ENCODE data around the gene ATP6V0A4. TPM values are rescaled to one million over a fixed set of nuclear protein-coding genes. Genes with fewer than 3 reads are reported as not detected.

Gene ATP6V0A4
- total RNA-seq, 4 donors from 2014 or later = not detected

GRCh38 chr7:138784692-138785091, 13.3 kb downstream of the ATP6V0A4 start:
- 59 to 80% methylated on average over 1 to 4 of the region's 4 CpGs for WGBS, 2 donors (ENCODE audit: low coverage in 1 of 2)
- DNase-seq = no peak
- H3K9me3 ChIP-seq = peaks cover 0 to 3% of the 10 kb centered on the region in 2 donors
- H3K36me3 ChIP-seq = no peaks in the 10 kb centered on the region
- H3K4me3 ChIP-seq = no peak overlapping the region
- no peaks in the 10 kb centered on the region for H3K4me1 ChIP-seq
- no peaks in the 10 kb centered on the region for H3K27me3 ChIP-seq
- in situ Hi-C loops (cut with MboI; ENCODE audit: low pct_ligation_motif_present in 1 of 4, low pct_unique_long_range_greater_than_20kb in 1 of 4, low sequenced_read_pairs in 3 of 4) = no loop called here
- H3K27ac ChIP-seq = no peak overlapping the region
- TF ChIP-seq POLR2A (IDR thresholded peaks at IDR 0.05) (no peak), POLR2AphosphoS5 (IDR thresholded peaks at IDR 0.05) (no peak), EP300 (IDR thresholded peaks at IDR 0.05; ENCODE audit: low read depth) (no peak), CTCF (IDR thresholded peaks at IDR 0.05) (no peak)
- intact Hi-C loops (cut with DNase I; ENCODE audit: low total_unique reads) = no loop called here

- no peak for TF ChIP-seq POLR2AphosphoS5 (IDR thresholded peaks at IDR 0.05)
- no peak for TF ChIP-seq CTCF (IDR thresholded peaks at IDR 0.05)
- no peak for TF ChIP-seq POLR2A (IDR thresholded peaks at IDR 0.05)
- TF ChIP-seq EP300 (IDR thresholded peaks at IDR 0.05; ENCODE audit: low read depth) = no peak
- no peaks in the 10 kb centered on the region for H3K4me1 ChIP-seq
- no peaks in the 10 kb centered on the region for H3K9me3 ChIP-seq
- H3K27ac ChIP-seq = no peak overlapping the region
- DNase-seq = no peak
- H3K36me3 ChIP-seq = no peaks in the 10 kb centered on the region
- no peak overlapping the region for H3K4me3 ChIP-seq
- intact Hi-C loops (cut with DNase I; ENCODE audit: low total_unique reads) (no loop called here), in situ Hi-C loops (cut with MboI; ENCODE audit: low pct_ligation_motif_present in 1 of 4, low pct_unique_long_range_greater_than_20kb in 1 of 4, low sequenced_read_pairs in 3 of 4) (no loop called here)
- WGBS, 2 donors (ENCODE audit: low coverage in 1 of 2) = 85 to 89% methylated on average over 2 of the region's 2 CpGs
- no peaks in the 10 kb centered on the region for H3K27me3 ChIP-seq
Measured at GRCh38 chr7:138781004-138781403, 17.0 kb downstream of the ATP6V0A4 start.

DNA sequence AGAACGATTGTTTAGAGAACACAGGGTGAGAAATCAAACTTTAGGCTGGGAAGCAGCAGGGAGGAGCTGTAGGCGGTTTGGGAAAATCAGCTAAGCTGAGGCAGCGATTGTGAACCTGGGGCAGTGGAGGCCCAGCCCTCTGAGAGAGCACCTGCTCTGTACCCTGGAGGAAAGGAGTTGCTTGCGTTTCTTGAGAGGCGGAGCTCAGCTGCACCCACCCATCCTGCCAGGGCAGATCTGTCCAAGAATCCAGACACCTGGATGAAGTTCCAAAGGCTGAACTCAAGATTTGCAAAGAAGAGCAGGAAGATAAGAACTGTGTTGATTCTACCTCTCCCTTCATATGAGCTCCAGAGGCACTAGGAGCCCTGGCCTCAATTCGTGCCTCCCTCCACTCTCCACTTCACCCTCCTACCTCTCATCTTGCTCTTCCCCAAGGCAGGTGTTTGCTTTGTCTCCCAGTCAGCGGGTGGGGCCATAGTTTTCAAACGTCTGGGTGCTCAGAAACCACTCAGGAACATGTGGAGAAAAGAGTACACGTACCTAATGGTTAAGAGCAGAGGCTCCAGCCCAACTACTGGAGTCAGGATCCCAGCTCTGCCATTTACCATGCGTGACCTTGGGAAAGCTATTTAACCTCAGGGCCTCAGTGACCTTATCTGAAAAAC, 21.7 kb downstream of the ATP6V0A4 start:
- Histone ChIP-seq H3K27me3 (no peaks in the 10 kb centered on the region), H3K4me1 (no peaks in the 10 kb centered on the region), H3K36me3 (no peaks in the 10 kb centered on the region), H3K9me3 (no peaks in the 10 kb centered on the region), H3K4me3 (no peak overlapping the region), H3K27ac (no peak overlapping the region)
- intact Hi-C loops (cut with DNase I; ENCODE audit: low total_unique reads) = no loop called here
- DNase-seq = no peak
- in situ Hi-C loops (cut with MboI; ENCODE audit: low pct_ligation_motif_present in 1 of 4, low pct_unique_long_range_greater_than_20kb in 1 of 4, low sequenced_read_pairs in 3 of 4) = no loop called here
- no peak for TF ChIP-seq CTCF (IDR thresholded peaks at IDR 0.05)
- no peak for TF ChIP-seq POLR2AphosphoS5 (IDR thresholded peaks at IDR 0.05)
- no peak for TF ChIP-seq EP300 (IDR thresholded peaks at IDR 0.05; ENCODE audit: low read depth)
- no peak for TF ChIP-seq POLR2A (IDR thresholded peaks at IDR 0.05)
- WGBS, 2 donors (ENCODE audit: low coverage in 1 of 2) = 36 to 44% methylated on average over 3 to 10 of the region's 10 CpGs

DNA sequence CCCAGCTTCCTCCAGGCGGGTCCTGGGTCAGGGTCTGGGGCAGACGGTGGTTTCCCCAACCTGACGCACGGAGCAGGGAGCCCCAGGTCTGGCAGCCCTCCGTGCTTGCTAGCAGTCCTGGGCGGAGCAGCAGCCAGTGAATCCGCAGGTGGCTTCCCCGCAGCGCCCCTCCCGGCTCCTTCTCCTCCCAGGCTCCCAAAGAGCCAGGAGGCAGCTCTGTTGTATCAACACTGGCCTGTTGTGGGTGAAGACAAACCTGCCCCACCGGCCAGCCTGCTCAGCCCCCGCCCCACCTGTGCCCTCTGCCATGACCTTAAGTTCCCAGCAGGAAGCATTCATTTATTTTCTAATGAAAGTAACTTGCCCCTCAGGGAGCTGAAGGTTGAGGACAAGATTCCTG, 24.2 kb downstream of the ATP6V0A4 start:
- H3K36me3 ChIP-seq = no peaks in the 10 kb centered on the region
- H3K4me3 ChIP-seq = no peak overlapping the region
- no peaks in the 10 kb centered on the region for H3K27me3 ChIP-seq
- no peaks in the 10 kb centered on the region for H3K9me3 ChIP-seq
- in situ Hi-C loops (cut with MboI; ENCODE audit: low pct_ligation_motif_present in 1 of 4, low pct_unique_long_range_greater_than_20kb in 1 of 4, low sequenced_read_pairs in 3 of 4) = no loop called here
- 63% methylated on average over 12 of the region's 12 CpGs; no CpG with 5 or more reads in 1 of the 2 donors for WGBS, 2 donors (ENCODE audit: low coverage in 1 of 2)
- H3K4me1 ChIP-seq = no peaks in the 10 kb centered on the region
- intact Hi-C loops (cut with DNase I; ENCODE audit: low total_unique reads) = no loop called here
- H3K27ac ChIP-seq = no peak overlapping the region
- no peak for TF ChIP-seq CTCF (IDR thresholded peaks at IDR 0.05)
- no peak for TF ChIP-seq POLR2AphosphoS5 (IDR thresholded peaks at IDR 0.05)
- no peak for TF ChIP-seq POLR2A (IDR thresholded peaks at IDR 0.05)
- TF ChIP-seq EP300 (IDR thresholded peaks at IDR 0.05; ENCODE audit: low read depth) = no peak
- DNase-seq = no peak
